Measurements from ENCODE around the gene COL24A1.

DNA sequence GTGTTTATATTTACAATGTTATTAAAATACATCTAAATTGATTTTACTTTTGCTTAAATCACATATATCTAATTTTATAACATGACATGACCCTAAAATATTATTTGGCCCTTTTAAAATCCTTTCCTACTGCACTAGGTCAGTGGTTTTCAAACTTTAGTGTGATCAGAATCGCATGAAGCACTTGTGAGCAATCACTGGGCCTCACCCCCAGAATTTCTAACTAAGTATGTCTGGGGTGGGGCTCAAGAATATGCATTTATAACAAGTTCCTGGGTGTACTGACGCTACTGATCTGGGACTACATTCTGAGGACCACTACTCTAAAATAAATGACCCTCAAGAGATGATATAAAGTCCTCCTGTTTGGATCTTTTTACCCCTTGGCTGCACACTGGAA lies 8.8 kb downstream of the COL24A1 start:
- TF ChIP-seq, protein P1, sequence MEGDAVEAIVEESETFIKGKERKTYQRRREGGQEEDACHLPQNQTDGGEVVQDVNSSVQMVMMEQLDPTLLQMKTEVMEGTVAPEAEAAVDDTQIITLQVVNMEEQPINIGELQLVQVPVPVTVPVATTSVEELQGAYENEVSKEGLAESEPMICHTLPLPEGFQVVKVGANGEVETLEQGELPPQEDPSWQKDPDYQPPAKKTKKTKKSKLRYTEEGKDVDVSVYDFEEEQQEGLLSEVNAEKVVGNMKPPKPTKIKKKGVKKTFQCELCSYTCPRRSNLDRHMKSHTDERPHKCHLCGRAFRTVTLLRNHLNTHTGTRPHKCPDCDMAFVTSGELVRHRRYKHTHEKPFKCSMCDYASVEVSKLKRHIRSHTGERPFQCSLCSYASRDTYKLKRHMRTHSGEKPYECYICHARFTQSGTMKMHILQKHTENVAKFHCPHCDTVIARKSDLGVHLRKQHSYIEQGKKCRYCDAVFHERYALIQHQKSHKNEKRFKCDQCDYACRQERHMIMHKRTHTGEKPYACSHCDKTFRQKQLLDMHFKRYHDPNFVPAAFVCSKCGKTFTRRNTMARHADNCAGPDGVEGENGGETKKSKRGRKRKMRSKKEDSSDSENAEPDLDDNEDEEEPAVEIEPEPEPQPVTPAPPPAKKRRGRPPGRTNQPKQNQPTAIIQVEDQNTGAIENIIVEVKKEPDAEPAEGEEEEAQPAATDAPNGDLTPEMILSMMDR (IDR thresholded peaks at IDR 0.05), result no peak
- TF ChIP-seq, protein P2, sequence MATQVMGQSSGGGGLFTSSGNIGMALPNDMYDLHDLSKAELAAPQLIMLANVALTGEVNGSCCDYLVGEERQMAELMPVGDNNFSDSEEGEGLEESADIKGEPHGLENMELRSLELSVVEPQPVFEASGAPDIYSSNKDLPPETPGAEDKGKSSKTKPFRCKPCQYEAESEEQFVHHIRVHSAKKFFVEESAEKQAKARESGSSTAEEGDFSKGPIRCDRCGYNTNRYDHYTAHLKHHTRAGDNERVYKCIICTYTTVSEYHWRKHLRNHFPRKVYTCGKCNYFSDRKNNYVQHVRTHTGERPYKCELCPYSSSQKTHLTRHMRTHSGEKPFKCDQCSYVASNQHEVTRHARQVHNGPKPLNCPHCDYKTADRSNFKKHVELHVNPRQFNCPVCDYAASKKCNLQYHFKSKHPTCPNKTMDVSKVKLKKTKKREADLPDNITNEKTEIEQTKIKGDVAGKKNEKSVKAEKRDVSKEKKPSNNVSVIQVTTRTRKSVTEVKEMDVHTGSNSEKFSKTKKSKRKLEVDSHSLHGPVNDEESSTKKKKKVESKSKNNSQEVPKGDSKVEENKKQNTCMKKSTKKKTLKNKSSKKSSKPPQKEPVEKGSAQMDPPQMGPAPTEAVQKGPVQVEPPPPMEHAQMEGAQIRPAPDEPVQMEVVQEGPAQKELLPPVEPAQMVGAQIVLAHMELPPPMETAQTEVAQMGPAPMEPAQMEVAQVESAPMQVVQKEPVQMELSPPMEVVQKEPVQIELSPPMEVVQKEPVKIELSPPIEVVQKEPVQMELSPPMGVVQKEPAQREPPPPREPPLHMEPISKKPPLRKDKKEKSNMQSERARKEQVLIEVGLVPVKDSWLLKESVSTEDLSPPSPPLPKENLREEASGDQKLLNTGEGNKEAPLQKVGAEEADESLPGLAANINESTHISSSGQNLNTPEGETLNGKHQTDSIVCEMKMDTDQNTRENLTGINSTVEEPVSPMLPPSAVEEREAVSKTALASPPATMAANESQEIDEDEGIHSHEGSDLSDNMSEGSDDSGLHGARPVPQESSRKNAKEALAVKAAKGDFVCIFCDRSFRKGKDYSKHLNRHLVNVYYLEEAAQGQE (IDR thresholded peaks at IDR 0.05; ENCODE audit: insufficient read depth in 1 of 2, low read depth in 2 of 2, low read length in 1 of 2), result no peak
- TF ChIP-seq SIN3A (IDR thresholded peaks at IDR 0.05; ENCODE audit: borderline replicate concordance, insufficient read depth, low read depth, low read length), result no peak

Measured in Panc1 (cell line).